Skin epidermis (tissue), 12 donors: ENCODE results near the gene FTCD.
"Not testable (repeated sequence)": the region's sequence is repeated elsewhere in the genome, so short reads cannot be mapped to it uniquely, and the experiment has no call there.

ENCODE experiments used
- H3K27ac ChIP-seq, 21 experiments: fragments of 200-600 bp; sonication (generic) in 11 of 21; one replicate each; pipeline ENCODE4 v1.5.0; 2020; ENCODE audit warnings: mild to moderate bottlenecking in 3 of 21, inconsistent platforms in 2 of 21, moderate library complexity in 2 of 21
- H3K4me3 ChIP-seq, 7 experiments: fragments of 200-600 bp; sonication (generic) in 2 of 7; one replicate each; pipeline ENCODE4 v1.5.0; 2020; ENCODE audit warnings: inconsistent platforms in 2 of 7, mild to moderate bottlenecking in 2 of 7, moderate library complexity in 1 of 7

FTCD gene, protein sequence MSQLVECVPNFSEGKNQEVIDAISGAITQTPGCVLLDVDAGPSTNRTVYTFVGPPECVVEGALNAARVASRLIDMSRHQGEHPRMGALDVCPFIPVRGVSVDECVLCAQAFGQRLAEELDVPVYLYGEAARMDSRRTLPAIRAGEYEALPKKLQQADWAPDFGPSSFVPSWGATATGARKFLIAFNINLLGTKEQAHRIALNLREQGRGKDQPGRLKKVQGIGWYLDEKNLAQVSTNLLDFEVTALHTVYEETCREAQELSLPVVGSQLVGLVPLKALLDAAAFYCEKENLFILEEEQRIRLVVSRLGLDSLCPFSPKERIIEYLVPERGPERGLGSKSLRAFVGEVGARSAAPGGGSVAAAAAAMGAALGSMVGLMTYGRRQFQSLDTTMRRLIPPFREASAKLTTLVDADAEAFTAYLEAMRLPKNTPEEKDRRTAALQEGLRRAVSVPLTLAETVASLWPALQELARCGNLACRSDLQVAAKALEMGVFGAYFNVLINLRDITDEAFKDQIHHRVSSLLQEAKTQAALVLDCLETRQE

GRCh38 chr21:46155514-46156377, at the start of gene FTCD:
Gene FTCD (minus strand): TSS chr21:46155579. CDS start chr21:46155523, 56 bp downstream.
- H3K4me3 ChIP-seq: no peak within 1 kb of the TSS
- H3K27ac ChIP-seq: no peak within 1 kb of the TSS

DNA sequence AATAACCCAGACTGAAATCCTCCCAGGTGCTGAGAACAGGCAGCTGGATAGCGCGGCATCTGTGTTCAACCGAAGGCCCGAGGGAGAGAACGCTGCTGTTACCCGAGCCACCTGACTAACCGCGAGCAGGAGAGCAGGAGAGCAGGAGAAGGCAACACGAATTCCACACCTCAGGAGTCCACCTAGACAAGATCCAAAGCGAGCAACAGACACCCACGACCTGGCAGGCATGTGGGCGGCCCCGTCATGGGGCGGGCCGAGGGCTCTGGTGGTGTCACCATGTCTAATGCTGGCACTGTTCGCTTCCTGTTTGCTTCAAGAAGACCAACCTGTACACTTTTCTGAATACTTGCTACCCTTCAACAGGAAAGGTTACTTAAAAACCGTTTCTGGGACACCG, 49.8 kb upstream of the FTCD start:
- no peak overlapping the region for H3K27ac ChIP-seq
- no peak overlapping the region for H3K4me3 ChIP-seq

DNA sequence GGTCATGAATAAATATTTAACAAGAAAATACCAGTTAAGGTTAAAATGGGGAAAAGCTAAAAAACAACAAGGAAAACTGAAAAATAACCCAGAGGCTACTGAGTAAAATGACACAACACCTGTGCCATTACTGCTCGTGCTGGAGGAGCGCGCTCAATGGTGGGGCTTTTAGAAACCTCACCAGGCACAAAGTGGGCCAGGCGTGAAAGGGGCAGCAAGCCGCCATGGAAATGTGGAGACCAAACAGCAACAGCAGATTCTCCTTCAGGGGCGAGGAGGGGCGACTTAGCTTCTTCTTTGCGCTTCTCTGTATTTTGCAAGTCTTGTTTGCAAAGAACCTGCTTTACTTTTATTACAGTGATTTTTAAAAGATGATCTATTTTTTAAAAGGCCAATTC, 47.8 kb upstream of the FTCD start:
- Histone ChIP-seq H3K27ac (no peak overlapping the region), H3K4me3 (no peak overlapping the region)

DNA sequence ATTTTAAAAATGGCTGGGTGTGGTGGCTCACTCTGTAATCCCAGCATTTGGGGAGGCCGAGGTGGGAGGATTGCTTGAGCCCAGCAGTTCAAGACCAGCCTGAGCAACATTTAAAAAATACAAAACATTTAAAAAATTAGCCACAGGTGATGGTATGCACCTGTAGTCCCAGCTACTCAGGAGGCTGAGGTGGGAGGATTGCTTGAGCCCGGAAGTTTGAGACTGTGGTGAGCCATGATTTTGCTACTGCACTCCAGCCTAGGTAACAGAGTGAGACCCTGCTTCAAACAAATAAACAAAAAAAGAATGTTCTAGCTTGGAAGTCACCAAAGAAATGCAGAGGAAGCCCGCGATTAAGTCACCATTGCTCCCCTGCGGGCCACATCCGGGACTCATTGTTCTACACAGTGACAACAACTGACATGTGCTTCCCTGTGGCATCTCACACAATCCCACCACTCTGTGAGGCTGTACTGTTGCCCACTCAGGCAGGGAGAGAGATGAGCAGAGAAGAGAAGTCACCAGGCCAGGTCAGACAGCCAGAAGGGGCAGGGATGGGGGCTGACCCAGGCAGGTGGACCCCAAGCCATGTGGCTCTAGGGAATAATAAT, 47.3 kb upstream of the FTCD start:
- no peak overlapping the region for H3K27ac ChIP-seq
- no peak overlapping the region for H3K4me3 ChIP-seq

DNA sequence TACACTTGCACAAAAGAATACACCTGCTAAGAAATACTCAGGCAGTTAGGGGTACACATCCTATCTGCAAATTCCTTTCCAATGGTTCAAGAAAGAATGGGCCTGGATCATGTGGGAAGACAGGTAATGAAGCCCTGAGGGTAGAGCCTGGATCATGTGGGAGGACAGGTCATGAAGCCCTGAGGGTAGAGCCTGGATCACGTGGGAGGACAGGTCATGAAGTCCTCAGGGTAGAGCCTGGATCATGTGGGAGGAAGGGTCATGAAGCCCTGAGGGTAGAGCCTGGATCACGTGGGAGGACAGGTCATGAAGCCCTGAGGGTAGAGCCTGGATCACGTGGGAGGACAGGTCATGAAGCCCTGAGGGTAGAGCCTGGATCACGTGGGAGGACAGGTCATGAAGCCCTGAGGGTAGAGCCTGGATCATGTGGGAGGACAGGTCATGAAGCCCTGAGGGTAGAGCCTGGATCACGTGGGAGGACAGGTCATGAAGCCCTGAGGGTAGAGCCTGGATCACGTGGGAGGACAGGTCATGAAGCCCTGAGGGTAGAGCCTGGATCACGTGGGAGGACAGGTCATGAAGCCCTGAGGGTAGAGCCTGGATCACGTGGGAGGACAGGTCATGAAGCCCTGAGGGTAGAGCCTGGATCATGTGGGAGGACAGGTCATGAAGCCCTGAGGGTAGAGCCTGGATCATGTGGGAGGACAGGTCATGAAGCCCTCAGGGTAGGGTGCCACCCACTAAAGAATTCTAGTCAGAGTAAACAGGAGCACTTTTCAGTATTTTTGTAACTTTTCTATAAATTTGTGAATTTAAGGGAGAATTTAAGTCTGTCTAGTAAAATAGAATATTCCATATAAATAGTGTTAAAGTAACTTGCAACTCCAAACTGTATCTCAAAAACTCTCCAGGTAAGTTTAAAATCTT, 45.8 kb upstream of the FTCD start:
- H3K4me3 ChIP-seq, H3K27ac ChIP-seq: not testable (repeated sequence)

GRCh38 chr21:46199436-46200373, 44.3 kb upstream of the FTCD start:
- Histone ChIP-seq H3K27ac (no peak overlapping the region), H3K4me3 (no peak overlapping the region)

GRCh38 chr21:46196733-46197132, 41.4 kb upstream of the FTCD start:
- Histone ChIP-seq H3K4me3 (no peak overlapping the region), H3K27ac (no peak overlapping the region)

DNA sequence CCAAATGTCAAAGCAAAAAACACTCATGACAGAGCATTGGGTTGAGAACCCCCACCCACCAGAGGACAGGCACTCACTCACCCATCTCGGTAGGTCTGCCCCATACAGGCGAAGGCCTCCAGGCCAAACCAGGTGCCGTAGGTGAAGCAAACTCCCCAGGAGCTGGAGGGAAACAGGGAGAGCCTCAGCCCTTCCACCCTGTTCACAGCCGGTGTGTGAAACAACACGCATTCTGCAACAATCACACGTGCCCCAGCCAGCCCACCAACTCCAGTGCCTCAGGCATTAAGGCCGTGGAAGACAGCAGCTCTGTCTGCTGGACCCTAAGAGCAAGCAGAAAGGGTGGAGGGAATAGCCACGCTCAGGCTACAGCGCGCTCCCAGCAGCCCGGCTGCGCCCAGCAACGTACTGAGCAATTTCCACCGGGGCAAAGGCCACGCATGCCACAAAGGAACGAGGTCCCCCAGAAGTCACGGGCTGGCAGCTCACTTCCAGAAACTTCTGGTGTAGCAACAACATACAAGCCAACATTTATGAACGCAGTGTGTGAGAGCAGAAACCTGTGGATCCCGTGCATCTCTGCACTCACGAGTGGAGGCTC, 40.3 kb upstream of the FTCD start:
- H3K27ac ChIP-seq: no peak overlapping the region
- H3K4me3 ChIP-seq: no peak overlapping the region

DNA sequence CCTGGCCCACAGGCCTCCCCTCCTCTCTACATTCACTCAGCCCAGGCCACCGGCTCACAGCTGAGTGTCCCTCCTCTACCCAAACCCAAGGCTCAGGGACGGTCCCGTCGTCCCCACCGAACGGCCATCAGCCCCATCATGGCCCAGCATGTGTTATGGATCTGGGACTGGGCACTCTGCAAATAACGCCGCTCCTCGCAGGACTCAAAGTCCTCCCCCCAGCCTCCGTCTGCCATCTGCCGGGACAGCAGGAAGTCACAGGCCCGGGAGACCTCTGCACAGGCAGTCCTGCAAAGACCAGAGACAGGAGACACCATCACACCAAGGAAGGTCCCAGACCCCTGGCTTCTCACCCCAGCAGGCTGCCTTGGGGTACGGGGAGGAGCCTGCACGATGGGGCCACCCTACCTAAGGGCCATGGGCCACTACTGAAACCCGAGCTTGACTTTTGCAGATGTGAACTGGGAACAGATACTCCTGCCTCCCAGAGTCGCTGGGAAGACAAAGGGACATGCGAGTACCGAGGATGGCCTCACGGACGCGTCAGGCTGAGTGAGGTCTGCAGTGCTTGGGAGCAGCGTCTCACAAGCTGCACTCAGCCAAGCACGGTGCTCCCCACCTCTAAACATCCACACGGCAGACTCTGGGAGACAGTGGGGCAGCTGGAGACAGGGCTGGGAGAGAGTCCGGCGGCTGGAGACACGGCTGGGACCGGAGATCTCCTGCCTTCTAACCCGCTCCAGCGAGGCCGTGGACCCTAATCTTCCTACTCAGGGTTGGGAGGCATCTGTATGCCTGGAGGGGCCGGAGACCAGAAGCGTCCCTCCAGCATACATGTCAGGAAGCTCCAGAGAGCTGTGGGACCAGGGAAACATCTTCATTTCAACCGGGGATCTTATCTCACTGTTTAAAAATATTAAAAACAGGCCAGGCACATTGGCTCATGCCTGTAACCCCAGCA, 39.3 kb upstream of the FTCD start:
- H3K4me3 ChIP-seq: no peak overlapping the region
- H3K27ac ChIP-seq: no peak overlapping the region

- Histone ChIP-seq H3K4me3 (no peak overlapping the region), H3K27ac (no peak overlapping the region)
These were observed 38.5 kb upstream of the FTCD start for GRCh38 chr21:46193829-46194373.

DNA sequence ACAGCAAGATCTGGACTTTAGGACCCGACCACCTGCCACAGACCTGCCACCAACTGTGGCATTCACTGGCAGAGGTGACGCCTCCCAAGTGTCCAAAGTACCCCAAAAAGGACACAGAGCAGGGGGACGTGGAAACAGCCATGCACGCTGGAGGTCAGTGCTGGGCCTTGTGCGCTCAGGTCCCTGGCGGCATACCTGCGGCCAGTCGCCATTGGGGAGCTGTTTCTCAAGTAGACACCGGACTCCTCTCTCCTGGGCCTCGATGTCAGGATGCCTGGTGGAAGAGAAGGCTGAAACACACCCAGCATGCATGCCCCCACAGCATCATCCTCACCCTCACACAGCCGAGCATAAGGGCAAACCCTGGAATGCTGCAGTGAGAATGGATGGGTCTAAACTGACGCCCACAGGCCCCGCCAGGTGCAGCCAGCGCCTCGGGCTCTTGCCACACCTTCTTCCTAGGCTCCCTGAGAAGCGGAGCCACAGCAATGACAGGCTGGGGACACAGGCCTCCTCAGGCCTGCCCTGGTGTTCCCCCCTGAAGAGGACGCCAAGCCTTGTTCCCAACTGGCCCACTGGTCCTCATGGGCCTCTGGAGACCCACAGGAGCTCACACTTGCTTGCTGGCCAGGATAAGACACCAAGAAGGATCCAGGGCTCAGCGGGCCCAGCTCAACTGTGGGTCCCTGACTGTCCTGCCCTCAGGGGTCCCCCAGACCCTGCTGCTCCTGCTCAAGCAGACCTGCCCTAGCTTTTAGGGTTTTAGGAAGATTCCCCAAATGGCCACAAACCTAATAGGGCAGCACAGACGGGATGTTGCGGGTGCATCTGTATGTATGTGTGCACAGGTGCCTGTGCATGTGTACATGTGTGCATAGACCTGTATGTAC, 36.6 kb upstream of the FTCD start:
- H3K27ac ChIP-seq: no peak overlapping the region
- no peak overlapping the region for H3K4me3 ChIP-seq

DNA sequence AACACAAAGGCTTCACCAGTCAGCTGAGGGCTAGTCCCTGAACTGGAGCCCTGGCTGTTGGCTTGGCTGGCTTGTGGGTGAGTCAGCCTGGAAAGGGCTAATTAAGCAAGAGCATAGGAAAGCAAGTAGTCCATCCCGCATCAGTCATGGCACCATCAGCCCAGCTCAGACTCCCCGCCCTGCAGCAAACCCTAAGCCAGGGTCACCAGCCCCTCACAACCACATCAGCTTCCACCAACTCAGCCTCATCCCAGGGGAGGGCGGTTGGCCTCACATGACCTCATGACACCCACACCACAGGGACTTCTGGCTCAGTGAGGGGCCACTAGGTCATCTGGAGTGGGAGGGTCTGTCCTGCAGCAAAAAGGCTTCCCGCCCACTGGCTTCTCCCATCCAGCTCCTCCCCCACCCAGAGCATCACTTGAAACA, 35.9 kb upstream of the FTCD start:
- Histone ChIP-seq H3K27ac (peak overlapping the region in 7 of 21 experiments; percentile 27 to 85 (median 63)), H3K4me3 (no peak overlapping the region)

DNA sequence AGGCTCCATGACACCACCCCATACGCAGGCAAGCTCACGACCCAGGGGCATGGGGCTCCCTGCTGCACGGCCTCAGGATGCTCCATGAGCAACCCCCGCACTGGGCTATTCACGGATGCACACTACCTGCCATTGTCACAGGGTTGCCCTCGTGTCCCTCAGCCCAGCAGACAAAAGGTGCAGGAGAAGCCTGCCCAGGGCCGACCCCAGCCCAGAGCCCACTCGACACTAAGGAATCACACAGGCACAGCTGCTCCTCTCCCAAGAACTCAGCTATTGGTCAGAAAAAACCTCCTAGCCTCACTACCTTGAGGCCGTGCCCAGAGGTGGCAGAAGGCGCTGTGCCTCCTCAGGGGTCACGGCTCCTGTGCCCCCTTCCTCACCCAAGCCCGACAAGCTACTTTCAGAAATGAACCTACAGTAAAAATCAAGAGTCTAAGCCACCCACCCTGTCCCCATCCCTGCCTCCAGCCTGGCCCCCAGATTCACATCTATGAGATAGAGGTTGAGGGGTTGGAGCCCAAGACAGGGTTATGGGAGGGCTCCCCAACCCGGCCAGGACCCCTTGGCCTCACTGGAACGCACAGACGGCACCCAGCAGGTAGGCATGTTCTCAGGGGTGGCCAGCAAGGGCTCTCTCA, 35.2 kb upstream of the FTCD start:
- H3K4me3 ChIP-seq: no peak overlapping the region
- peak overlapping the region in 10 of 21 experiments; percentile 17 to 85 (median 62) for H3K27ac ChIP-seq

DNA sequence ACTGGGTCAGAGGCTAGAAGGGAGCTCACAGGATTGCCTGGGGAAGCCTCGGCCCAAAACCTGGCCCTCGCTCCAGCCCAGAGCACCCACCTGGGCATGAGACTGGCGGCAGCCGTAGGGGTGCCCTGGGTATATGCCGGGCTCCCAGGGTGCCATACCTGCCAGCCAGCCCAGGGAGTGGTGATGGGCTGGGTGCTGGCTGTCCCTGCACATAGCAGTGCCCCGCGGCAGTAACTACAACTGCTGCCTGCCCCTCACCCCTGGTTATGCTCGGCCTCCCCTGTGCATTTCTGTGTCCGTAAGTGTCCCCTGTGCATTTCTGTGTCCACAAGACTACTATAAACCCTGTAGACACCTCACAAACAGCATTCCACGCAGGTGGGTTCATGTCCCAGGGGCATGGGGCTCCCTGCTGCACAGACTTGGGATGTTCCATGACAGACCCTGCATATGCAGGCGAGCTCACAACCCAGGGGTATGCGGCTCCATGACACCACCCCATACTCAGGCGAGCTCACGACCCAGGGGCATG, 34.6 kb upstream of the FTCD start:
- Histone ChIP-seq H3K4me3 (no peak overlapping the region), H3K27ac (peak overlapping the region in 14 of 21 experiments; percentile 10 to 85 (median 72))
